BJ (cell line): Measurements from ENCODE around the gene SLC8A1. TPM values are rescaled to one million over a fixed set of nuclear protein-coding genes. Genes with fewer than 3 reads are reported as not detected.

ENCODE experiments used
- CTCF ChIA-PET: fragments of 350-600 bp; formaldehyde crosslinking; extraction: SDS; loops from one replicate; lab custom pipeline; 2021; ENCODE audit warnings: antibody characterized with exemption, inconsistent platforms; lab: Yijun Ruan, JAX
- POLR2A ChIA-PET: fragments of 300-600 bp; sonication (Branson Sonifier 250); formaldehyde crosslinking; extraction: SDS; loops from one replicate; lab custom pipeline; 2021; ENCODE audit warnings: antibody characterized with exemption; lab: Charles Lee
- DNase-seq: peaks from one replicate; pipeline ENCODE4 v3.0.0-alpha.2; 2011; ENCODE audit warnings: low read depth
- H3K27me3 ChIP-seq: 2 replicates; pipeline ENCODE4 v1.6.0; 2011; ENCODE audit warnings: low read length; ENCODE audit not compliant: control insufficient read depth, insufficient read depth
- H3K36me3 ChIP-seq: 2 replicates; pipeline ENCODE4 v1.5.1; 2011; ENCODE audit warnings: low read length; ENCODE audit not compliant: control insufficient read depth, insufficient read depth
- H3K4me3 ChIP-seq: 2 replicates; pipeline ENCODE4 v1.5.1; 2011; ENCODE audit warnings: low read depth, mild to moderate bottlenecking, control low read depth, low read length
- polyA plus RNA-seq: library from polyadenylated mRNA; depleted of rRNA; stranded (reverse); fragments of >200 nt; gene quantifications from 2 replicates; pipeline ENCODE4 v1.2.3, GENCODE V29; 2011
- TF ChIP-seq, protein P1 (sequence below): IDR thresholded peaks from 2 replicates; pipeline ENCODE4 v1.5.1; 2011; ENCODE audit warnings: low read depth, mild to moderate bottlenecking, control low read depth, inconsistent platforms, low read length, moderate library complexity; ENCODE audit not compliant: insufficient read depth

The SLC8A1 gene
- polyA plus RNA-seq, 1 experiment = 18.5 TPM

DNA sequence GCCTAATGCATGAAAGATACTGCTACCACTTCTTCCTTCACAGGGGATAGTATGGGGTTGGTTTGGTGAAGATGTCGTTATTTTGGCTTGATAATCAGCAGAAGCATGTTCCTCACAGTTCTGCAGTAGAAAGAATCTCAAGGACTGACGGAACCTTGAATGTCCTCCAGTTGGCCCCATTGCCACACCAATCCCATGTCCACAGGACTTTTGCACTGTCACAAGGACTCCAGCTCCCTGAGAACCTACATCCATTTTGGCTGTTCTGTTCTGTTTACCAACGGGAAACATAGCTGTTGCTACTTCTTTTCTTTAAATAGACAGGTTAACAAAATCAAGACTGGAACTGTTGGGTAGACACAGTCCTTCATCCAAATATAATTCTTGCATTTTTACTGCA, 270.0 kb downstream of the SLC8A1 start:
- H3K27me3 ChIP-seq = no peaks in the 10 kb centered on the region

DNA sequence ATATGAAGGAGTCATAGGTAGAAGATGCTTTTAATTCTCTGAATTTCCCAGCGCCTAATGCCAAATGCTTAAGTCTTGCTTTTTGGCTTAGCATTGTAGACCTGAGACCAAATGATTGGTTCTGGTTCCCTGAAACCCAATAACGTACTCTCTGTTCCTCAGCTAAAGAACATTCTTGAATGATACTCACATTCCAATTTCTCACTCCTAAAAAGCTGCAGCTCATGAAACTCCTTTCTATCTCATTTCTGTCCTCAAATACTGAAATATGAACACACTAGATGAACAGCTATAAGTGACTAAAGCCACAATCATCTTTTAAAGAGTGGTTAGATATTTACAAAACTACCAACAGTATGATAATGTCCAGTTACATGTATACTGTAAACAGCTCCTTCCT, 272.1 kb downstream of the SLC8A1 start:
- Histone ChIP-seq H3K36me3 (no peaks in the 10 kb centered on the region), H3K27me3 (no peaks in the 10 kb centered on the region), H3K4me3 (no peak overlapping the region)
- ChIA-PET POLR2A (no interaction called here), CTCF (no interaction called here)
- DNase-seq = no peak
- TF ChIP-seq, protein P1, sequence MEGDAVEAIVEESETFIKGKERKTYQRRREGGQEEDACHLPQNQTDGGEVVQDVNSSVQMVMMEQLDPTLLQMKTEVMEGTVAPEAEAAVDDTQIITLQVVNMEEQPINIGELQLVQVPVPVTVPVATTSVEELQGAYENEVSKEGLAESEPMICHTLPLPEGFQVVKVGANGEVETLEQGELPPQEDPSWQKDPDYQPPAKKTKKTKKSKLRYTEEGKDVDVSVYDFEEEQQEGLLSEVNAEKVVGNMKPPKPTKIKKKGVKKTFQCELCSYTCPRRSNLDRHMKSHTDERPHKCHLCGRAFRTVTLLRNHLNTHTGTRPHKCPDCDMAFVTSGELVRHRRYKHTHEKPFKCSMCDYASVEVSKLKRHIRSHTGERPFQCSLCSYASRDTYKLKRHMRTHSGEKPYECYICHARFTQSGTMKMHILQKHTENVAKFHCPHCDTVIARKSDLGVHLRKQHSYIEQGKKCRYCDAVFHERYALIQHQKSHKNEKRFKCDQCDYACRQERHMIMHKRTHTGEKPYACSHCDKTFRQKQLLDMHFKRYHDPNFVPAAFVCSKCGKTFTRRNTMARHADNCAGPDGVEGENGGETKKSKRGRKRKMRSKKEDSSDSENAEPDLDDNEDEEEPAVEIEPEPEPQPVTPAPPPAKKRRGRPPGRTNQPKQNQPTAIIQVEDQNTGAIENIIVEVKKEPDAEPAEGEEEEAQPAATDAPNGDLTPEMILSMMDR = no peak

More for the DNA sequence above, 270.0 kb downstream of the SLC8A1 start:
- no peak overlapping the region for H3K4me3 ChIP-seq
- TF ChIP-seq, protein P1 = no peak
- ChIA-PET POLR2A (no interaction called here), CTCF (interaction anchor here (1.4 kb wide), 1 partner anchor 11 kb away, joined by 5 read pairs; no protein-coding TSS in a partner anchor)
- DNase-seq = no peak
- no peaks in the 10 kb centered on the region for H3K36me3 ChIP-seq

DNA sequence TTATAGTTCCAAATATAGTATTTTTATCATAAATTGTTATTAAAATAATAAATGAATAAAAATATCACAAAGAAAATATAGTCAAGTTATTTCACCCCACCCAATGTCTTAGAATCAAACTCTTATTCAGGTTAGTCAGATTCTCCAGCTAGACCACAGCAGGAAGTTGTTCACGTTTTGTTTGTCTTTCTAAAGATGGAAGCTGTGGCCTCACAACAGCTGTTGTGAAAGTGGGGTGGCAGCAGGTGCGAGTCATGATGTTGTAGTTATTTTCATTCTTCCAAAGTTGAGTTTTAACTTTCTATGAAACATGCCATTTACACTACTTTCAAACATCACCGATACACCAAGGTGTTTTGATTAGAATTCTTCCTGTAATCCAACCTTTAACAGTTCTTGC, 272.9 kb downstream of the SLC8A1 start:
- CTCF ChIA-PET = no interaction called here

DNA sequence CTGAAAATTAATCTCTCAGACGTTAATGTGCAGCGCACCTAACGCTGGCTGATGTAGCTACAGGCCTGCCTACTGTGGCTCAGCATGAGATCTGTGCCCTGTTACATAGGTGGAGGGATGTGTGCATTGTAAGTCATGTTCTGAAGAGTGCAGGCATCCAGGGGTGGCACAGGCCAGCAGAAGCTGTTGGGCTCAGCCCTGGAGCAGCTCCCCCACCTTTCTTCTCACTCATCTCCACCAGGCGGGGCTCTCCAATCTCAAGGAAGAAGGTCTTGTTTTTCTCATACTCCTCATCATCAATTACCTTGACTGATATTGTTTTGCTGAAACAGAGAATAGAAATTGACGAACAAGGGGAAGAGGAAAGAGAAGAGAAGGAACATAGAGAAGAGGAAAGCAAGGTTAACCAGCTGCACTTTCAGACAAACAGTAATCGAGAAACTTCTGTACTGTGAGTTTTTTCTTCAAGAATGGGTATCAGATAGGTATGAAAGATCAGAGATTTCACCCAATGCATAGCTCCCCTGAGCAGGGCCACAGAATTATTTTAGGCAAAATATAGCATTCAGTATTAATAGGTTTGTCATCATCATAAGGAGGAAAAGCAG, 273.6 kb downstream of the SLC8A1 start:
- CTCF ChIA-PET = no interaction called here
- TF ChIP-seq, protein P1 = no peak
- H3K36me3 ChIP-seq = no peaks in the 10 kb centered on the region
- DNase-seq = no peak
- POLR2A ChIA-PET = no interaction called here
- H3K27me3 ChIP-seq = no peaks in the 10 kb centered on the region
- no peak overlapping the region for H3K4me3 ChIP-seq

More for the DNA sequence above, 272.9 kb downstream of the SLC8A1 start:
- TF ChIP-seq, protein P1 = no peak
- DNase-seq = no peak
- POLR2A ChIA-PET = no interaction called here
- Histone ChIP-seq H3K36me3 (no peaks in the 10 kb centered on the region), H3K4me3 (no peak overlapping the region), H3K27me3 (no peaks in the 10 kb centered on the region)

DNA sequence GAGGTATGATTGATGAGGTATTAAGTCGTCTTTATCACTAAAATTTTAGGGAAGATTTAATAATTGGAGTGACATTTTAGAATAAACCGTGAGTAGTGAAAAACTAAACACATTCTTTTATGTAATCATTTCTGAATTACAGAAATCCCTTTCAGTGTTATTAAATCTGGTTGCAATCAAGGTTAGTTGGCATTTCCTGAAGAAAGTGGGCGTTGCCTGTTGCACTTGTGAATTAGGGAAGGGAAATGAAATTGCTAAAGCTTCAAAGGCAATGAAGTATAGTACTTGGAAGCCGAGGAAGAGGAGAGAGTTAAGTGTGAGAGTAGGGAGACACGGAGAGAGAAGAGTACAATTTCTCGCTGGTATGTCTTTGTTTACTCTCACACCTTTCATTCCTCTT, 274.5 kb downstream of the SLC8A1 start:
- POLR2A ChIA-PET = no interaction called here
- CTCF ChIA-PET = no interaction called here

More for the DNA sequence above, 274.5 kb downstream of the SLC8A1 start:
- no peak for DNase-seq
- Histone ChIP-seq H3K36me3 (no peaks in the 10 kb centered on the region), H3K27me3 (no peaks in the 10 kb centered on the region), H3K4me3 (no peak overlapping the region)
- TF ChIP-seq, protein P1 = no peak
